Mammary epithelial cell (primary cell): ENCODE data around the gene AMBP.

Experiments used
- EZH2 ChIP-seq: IDR thresholded peaks from 2 replicates; pipeline ENCODE4 v1.6.1; 2012; ENCODE audit warnings: low read length, inconsistent platforms, borderline replicate concordance
- TF ChIP-seq, protein P1 (sequence below), 2 donors: IDR thresholded peaks in 1 of 2; conservative IDR thresholded peaks in 1 of 2; 2 replicates each; pipeline ENCODE4 v1.5.1; 2011 to 2012; ENCODE audit warnings: inconsistent platforms in 2 of 2, low read length in 2 of 2, mild to moderate bottlenecking in 2 of 2, control low read depth in 1 of 2, low read depth in 1 of 2; ENCODE audit not compliant: insufficient read depth in 1 of 2; ENCODE audit errors: extremely low read depth in 1 of 2

DNA sequence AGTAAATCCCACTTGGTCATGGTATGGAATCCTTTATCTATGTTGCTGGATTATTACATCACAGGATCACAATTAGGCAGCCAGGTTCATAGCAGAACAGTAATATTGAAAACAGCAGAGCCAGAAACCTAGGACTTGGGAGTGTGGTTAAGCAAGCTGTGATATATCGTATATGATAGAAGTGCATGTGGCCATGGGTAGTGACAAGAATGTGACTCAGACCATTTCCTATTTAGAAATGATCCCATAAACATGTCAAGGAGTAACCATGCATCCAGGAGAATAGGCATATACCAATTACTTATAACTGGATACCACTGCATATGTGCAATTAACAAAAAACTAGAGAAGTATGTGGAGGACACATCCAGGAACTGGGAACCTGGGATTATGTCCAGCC lies 31.2 kb downstream of the AMBP start:
- TF ChIP-seq, protein P1, sequence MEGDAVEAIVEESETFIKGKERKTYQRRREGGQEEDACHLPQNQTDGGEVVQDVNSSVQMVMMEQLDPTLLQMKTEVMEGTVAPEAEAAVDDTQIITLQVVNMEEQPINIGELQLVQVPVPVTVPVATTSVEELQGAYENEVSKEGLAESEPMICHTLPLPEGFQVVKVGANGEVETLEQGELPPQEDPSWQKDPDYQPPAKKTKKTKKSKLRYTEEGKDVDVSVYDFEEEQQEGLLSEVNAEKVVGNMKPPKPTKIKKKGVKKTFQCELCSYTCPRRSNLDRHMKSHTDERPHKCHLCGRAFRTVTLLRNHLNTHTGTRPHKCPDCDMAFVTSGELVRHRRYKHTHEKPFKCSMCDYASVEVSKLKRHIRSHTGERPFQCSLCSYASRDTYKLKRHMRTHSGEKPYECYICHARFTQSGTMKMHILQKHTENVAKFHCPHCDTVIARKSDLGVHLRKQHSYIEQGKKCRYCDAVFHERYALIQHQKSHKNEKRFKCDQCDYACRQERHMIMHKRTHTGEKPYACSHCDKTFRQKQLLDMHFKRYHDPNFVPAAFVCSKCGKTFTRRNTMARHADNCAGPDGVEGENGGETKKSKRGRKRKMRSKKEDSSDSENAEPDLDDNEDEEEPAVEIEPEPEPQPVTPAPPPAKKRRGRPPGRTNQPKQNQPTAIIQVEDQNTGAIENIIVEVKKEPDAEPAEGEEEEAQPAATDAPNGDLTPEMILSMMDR (conservative IDR thresholded peaks at IDR 0.05 in 1 of 2, IDR thresholded peaks at IDR 0.05 in 1 of 2; ENCODE audit: extremely low read depth in 1 of 2, insufficient read depth in 1 of 2, low read depth in 1 of 2, low read length in 2 of 2), result no peak
- no peak for TF ChIP-seq EZH2
